Measurements from ENCODE around the gene PMM1. TPM values are rescaled to one million over a fixed set of nuclear protein-coding genes. Genes with fewer than 3 reads are reported as not detected.

PMM1 gene
- polyA plus RNA-seq, 1 donor from 2014 or later: 55.5 TPM

GRCh38 chr22:41555325-41555982 is 34.2 kb downstream of the PMM1 start:
- Histone ChIP-seq H3K36me3 (ENCODE audit: insufficient read depth, low read length) (no peaks in the 10 kb centered on the region), H3K9ac (ENCODE audit: low read length) (no peak overlapping the region), H3K27ac (ENCODE audit: low read length) (no peak overlapping the region), H3K4me2 (ENCODE audit: low read length) (no peak overlapping the region), H3K9me3 (ENCODE audit: low read length) (no peaks in the 10 kb centered on the region), H3F3A (ENCODE audit: insufficient read depth, low read length, poor library complexity, severe bottlenecking) (no peaks in the 10 kb centered on the region), H3K27me3 (ENCODE audit: insufficient read depth, low read depth, low read length) (no peaks in the 10 kb centered on the region), H4K20me1 (ENCODE audit: insufficient read depth) (no peaks in the 10 kb centered on the region), H3K79me2 (replicated peaks; ENCODE audit: insufficient read depth, low read length) (no peaks in the 10 kb centered on the region), H3K9me2 (ENCODE audit: insufficient read depth, low read length) (no peaks in the 10 kb centered on the region), H2AFZ (ENCODE audit: low read depth, low read length) (no peak overlapping the region), H3K4me3 (ENCODE audit: low read length) (no peak overlapping the region)
- no peak for TF ChIP-seq TAF1 (IDR thresholded peaks at IDR 0.05; ENCODE audit: low read depth)
- TF ChIP-seq MXI1 (conservative IDR thresholded peaks at IDR 0.05; ENCODE audit: poor library complexity, severe bottlenecking): no peak
- TF ChIP-seq, protein P1, sequence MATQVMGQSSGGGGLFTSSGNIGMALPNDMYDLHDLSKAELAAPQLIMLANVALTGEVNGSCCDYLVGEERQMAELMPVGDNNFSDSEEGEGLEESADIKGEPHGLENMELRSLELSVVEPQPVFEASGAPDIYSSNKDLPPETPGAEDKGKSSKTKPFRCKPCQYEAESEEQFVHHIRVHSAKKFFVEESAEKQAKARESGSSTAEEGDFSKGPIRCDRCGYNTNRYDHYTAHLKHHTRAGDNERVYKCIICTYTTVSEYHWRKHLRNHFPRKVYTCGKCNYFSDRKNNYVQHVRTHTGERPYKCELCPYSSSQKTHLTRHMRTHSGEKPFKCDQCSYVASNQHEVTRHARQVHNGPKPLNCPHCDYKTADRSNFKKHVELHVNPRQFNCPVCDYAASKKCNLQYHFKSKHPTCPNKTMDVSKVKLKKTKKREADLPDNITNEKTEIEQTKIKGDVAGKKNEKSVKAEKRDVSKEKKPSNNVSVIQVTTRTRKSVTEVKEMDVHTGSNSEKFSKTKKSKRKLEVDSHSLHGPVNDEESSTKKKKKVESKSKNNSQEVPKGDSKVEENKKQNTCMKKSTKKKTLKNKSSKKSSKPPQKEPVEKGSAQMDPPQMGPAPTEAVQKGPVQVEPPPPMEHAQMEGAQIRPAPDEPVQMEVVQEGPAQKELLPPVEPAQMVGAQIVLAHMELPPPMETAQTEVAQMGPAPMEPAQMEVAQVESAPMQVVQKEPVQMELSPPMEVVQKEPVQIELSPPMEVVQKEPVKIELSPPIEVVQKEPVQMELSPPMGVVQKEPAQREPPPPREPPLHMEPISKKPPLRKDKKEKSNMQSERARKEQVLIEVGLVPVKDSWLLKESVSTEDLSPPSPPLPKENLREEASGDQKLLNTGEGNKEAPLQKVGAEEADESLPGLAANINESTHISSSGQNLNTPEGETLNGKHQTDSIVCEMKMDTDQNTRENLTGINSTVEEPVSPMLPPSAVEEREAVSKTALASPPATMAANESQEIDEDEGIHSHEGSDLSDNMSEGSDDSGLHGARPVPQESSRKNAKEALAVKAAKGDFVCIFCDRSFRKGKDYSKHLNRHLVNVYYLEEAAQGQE (IDR thresholded peaks at IDR 0.05; ENCODE audit: borderline replicate concordance): no peak

DNA sequence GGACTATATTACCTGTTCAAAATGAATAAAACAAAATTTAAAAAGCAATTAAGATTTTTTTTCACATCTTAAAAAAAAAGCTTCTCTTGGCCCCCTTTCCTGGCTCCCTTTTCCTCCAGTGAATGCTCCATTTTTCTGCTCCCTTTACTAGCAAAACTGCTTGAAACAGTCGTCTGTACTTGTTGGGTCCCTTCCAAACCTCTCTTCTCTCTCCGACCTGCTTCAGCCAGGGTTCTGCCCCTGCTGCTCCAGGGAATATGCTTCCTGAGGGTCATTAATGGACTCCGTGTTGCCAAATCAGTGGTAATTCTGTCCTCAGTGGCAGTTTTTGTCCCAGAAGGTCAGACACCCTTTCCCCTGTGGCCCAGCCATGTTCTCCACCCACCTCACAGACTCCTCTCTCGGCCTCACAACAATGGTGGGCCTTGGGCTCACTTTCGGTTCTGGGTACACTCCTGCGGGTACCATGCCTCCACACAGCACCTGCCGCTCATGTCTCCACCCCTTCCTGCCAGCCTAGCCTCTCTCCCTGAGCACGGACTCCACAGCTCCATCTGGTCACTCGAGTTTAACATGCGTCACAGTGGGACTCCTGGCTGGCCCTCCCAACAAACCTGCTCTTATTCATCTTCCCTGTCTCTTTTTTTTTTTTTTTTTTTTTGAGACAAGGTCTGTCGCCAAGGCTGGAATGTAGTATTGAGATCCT is 37.6 kb downstream of the PMM1 start:
- Histone ChIP-seq H3K9me3 (ENCODE audit: low read length) (no peaks in the 10 kb centered on the region), H3K9ac (ENCODE audit: low read length) (no peak overlapping the region), H3K36me3 (ENCODE audit: insufficient read depth, low read length) (no peaks in the 10 kb centered on the region), H3K27ac (ENCODE audit: low read length) (no peak overlapping the region), H3K79me2 (replicated peaks; ENCODE audit: insufficient read depth, low read length) (no peaks in the 10 kb centered on the region), H3K4me3 (ENCODE audit: low read length) (no peak overlapping the region), H4K20me1 (ENCODE audit: insufficient read depth) (no peaks in the 10 kb centered on the region), H3K4me2 (ENCODE audit: low read length) (no peak overlapping the region), H3K27me3 (ENCODE audit: insufficient read depth, low read depth, low read length) (no peaks in the 10 kb centered on the region), H3F3A (ENCODE audit: insufficient read depth, low read length, poor library complexity, severe bottlenecking) (no peaks in the 10 kb centered on the region), H2AFZ (ENCODE audit: low read depth, low read length) (no peak overlapping the region), H3K9me2 (ENCODE audit: insufficient read depth, low read length) (no peaks in the 10 kb centered on the region)
- TF ChIP-seq MXI1 (conservative IDR thresholded peaks at IDR 0.05; ENCODE audit: poor library complexity, severe bottlenecking): no peak
- no peak for TF ChIP-seq POLR2AphosphoS5 (IDR thresholded peaks at IDR 0.05)

DNA sequence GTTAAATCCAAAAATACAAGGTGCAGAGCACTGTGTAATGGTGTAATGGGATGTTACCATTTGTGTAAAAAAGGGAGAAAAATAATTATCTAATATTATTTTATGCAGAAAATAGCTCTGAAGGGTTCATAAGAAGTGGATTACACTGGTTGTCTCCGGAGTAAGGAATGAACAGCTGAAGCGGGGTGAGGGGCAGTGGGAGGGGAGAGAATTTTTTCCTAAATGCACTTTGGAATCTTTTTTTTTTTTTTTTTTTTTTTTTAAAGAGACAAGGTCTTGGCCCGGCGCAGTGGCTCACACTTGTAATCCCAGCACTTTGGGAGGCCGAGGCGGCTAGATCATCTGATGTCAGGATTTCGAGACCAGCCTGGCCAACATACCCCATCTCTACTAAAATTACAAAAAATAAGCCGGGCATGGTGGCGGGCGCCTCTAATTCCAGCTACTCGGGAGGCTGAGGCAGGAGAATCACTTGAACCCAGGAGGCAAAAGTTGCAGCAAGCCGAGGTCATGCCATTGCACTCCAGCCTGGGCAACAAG is 38.6 kb downstream of the PMM1 start:
- Histone ChIP-seq H2AFZ (ENCODE audit: low read depth, low read length) (no peak overlapping the region), H3K4me2 (ENCODE audit: low read length) (no peak overlapping the region), H3K79me2 (replicated peaks; ENCODE audit: insufficient read depth, low read length) (no peaks in the 10 kb centered on the region), H3K27ac (ENCODE audit: low read length) (no peak overlapping the region), H3K9me2 (ENCODE audit: insufficient read depth, low read length) (no peaks in the 10 kb centered on the region), H3K27me3 (ENCODE audit: insufficient read depth, low read depth, low read length) (no peaks in the 10 kb centered on the region), H3K9me3 (ENCODE audit: low read length) (no peaks in the 10 kb centered on the region), H3F3A (ENCODE audit: insufficient read depth, low read length, poor library complexity, severe bottlenecking) (no peaks in the 10 kb centered on the region), H3K9ac (ENCODE audit: low read length) (no peak overlapping the region), H3K4me3 (ENCODE audit: low read length) (no peak overlapping the region), H3K36me3 (ENCODE audit: insufficient read depth, low read length) (no peaks in the 10 kb centered on the region), H4K20me1 (ENCODE audit: insufficient read depth) (no peaks in the 10 kb centered on the region)
- TF ChIP-seq TAF1 (IDR thresholded peaks at IDR 0.05; ENCODE audit: low read depth) (no peak), RAD21 (conservative IDR thresholded peaks at IDR 0.05) (no peak), MXI1 (conservative IDR thresholded peaks at IDR 0.05; ENCODE audit: poor library complexity, severe bottlenecking) (no peak), POLR2AphosphoS5 (IDR thresholded peaks at IDR 0.05) (no peak), EP300 (conservative IDR thresholded peaks at IDR 0.05; ENCODE audit: poor library complexity, severe bottlenecking) (no peak), SMC3 (conservative IDR thresholded peaks at IDR 0.05; ENCODE audit: poor library complexity) (no peak), CTCF (IDR thresholded peaks at IDR 0.05; ENCODE audit: poor library complexity, severe bottlenecking) (no peak), EZH2 (IDR thresholded peaks at IDR 0.05; ENCODE audit: borderline replicate concordance, insufficient read depth, low read length, poor library complexity, severe bottlenecking) (no peak)
- TF ChIP-seq, protein P1 (IDR thresholded peaks at IDR 0.05; ENCODE audit: borderline replicate concordance): no peak

Data from neural cell (in vitro differentiated cells).